Measurements from ENCODE around the gene BPIFB6. TPM values are rescaled to one million over a fixed set of nuclear protein-coding genes. Genes with fewer than 3 reads are reported as not detected.

Gene BPIFB6
- total and polyA plus RNA-seq, 2 of the 4 experiments (the other 2 are of a cell fraction) = not detected

DNA sequence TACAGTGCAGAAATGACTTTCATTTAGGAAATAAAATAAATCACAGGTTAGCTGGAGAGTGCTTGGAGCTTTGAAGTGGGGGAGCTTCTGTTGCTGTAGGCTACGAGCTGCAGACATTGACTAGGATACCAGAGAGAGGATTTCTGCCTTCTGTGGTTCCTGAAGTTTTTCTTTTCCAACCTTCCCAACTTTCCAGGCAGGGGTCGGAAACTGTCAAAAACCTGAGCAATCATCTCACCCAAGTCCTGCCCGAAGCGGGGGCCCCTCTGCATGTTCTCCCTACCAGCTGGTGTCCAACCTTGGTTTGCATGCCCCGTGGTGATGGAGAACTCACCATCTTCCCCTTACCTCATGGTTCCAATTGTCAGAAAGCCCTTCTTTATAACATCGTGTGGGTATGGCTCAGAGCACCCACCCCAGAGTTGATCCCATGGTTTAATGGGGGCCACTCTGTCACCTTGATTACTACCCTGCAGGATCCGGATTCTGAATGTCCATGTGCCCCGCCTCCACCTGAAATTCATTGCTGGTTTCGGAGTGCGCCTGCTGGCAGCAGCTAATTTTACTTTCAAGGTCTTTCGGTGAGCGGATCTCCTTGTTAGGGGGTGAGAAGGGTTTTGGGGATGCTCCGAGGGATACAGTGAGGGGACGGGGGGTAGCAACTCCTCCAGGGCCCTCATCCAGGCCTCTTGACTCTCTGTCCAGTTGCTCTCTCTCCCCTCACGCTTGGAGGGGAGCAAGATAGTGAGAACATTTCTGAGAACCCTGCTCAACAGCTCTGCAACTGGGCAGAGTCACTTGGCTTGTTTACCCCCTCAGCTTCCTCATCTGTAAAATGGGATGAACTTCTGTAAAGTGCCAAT, 18.9 kb upstream of the BPIFB6 start:
- no peak overlapping the region for H3K4me2 ChIP-seq (ENCODE audit: low read depth, low read length)
- no peak overlapping the region for H3K23ac ChIP-seq (ENCODE audit: low read depth, low read length)
- no peak overlapping the region for H3K27ac ChIP-seq (ENCODE audit: insufficient read depth, low read length)
- H3K79me1 ChIP-seq (ENCODE audit: low read depth in 1 of 2, low read length in 2 of 2) = no peaks in the 10 kb centered on the region
- ChIA-PET POLR2A (ENCODE audit: unreplicated experiment) (no interaction called here), CTCF (no interaction called here)
- H3K4ac ChIP-seq (ENCODE audit: low read depth, low read length) = no peak overlapping the region
- no peak overlapping the region for H3K18ac ChIP-seq (ENCODE audit: low read depth, low read length)
- TF ChIP-seq, protein P1, sequence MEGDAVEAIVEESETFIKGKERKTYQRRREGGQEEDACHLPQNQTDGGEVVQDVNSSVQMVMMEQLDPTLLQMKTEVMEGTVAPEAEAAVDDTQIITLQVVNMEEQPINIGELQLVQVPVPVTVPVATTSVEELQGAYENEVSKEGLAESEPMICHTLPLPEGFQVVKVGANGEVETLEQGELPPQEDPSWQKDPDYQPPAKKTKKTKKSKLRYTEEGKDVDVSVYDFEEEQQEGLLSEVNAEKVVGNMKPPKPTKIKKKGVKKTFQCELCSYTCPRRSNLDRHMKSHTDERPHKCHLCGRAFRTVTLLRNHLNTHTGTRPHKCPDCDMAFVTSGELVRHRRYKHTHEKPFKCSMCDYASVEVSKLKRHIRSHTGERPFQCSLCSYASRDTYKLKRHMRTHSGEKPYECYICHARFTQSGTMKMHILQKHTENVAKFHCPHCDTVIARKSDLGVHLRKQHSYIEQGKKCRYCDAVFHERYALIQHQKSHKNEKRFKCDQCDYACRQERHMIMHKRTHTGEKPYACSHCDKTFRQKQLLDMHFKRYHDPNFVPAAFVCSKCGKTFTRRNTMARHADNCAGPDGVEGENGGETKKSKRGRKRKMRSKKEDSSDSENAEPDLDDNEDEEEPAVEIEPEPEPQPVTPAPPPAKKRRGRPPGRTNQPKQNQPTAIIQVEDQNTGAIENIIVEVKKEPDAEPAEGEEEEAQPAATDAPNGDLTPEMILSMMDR (conservative IDR thresholded peaks at IDR 0.05; ENCODE audit: low read depth, low read length) = no peak
- TF ChIP-seq, protein P2, sequence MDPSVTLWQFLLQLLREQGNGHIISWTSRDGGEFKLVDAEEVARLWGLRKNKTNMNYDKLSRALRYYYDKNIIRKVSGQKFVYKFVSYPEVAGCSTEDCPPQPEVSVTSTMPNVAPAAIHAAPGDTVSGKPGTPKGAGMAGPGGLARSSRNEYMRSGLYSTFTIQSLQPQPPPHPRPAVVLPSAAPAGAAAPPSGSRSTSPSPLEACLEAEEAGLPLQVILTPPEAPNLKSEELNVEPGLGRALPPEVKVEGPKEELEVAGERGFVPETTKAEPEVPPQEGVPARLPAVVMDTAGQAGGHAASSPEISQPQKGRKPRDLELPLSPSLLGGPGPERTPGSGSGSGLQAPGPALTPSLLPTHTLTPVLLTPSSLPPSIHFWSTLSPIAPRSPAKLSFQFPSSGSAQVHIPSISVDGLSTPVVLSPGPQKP (IDR thresholded peaks at IDR 0.05; ENCODE audit: borderline replicate concordance, low read depth, low read length) = no peak
- TF ChIP-seq MXI1 (IDR thresholded peaks at IDR 0.05; ENCODE audit: borderline replicate concordance, low read depth, low read length) (no peak), FOS (IDR thresholded peaks at IDR 0.05; ENCODE audit: low read depth, low read length) (no peak), SMC3 (IDR thresholded peaks at IDR 0.05; ENCODE audit: low read depth, low read length) (no peak), RAD21 (IDR thresholded peaks at IDR 0.05; ENCODE audit: low read length) (no peak), CHD1 (IDR thresholded peaks at IDR 0.05; ENCODE audit: low read depth, low read length) (no peak), MAFK (IDR thresholded peaks at IDR 0.05; ENCODE audit: low read depth, low read length) (no peak), POLR2A (IDR thresholded peaks at IDR 0.05; ENCODE audit: low read depth, low read length) (no peak), NFE2L2 (IDR thresholded peaks at IDR 0.05; ENCODE audit: low read depth, low read length) (no peak), MAZ (IDR thresholded peaks at IDR 0.05; ENCODE audit: borderline replicate concordance, low read depth, low read length) (no peak), CEBPB (IDR thresholded peaks at IDR 0.05; ENCODE audit: low read depth, low read length) (no peak), RCOR1 (IDR thresholded peaks at IDR 0.05; ENCODE audit: insufficient replicate concordance, low read length) (no peak), BHLHE40 (IDR thresholded peaks at IDR 0.05; ENCODE audit: low read depth, low read length) (no peak), RFX5 (IDR thresholded peaks at IDR 0.05; ENCODE audit: low read depth, low read length) (no peak)
- no peak overlapping the region for H3K14ac ChIP-seq (replicated peaks; ENCODE audit: low read depth, low read length)
- no peak overlapping the region for H4K91ac ChIP-seq (ENCODE audit: insufficient read depth, low read depth, low read length)
- BruUV-seq (replicated peaks) = no TSS peak
- no peak overlapping the region for H2AFZ ChIP-seq (replicated peaks; ENCODE audit: low read length, poor library complexity)
- dilution Hi-C loops (cut with HindIII; ENCODE audit: low sequenced_read_pairs, unreplicated experiment) (no loop called here), intact Hi-C loops (cut with micrococcal nuclease) (no loop called here), in situ Hi-C loops (cut with MboI; ENCODE audit: low sequenced_read_pairs) (no loop called here)
- H3K4me3 ChIP-seq (ENCODE audit: insufficient read depth, low read depth, low read length) = no peak overlapping the region
- H4K20me1 ChIP-seq (ENCODE audit: insufficient read depth, low read length) = no peaks in the 10 kb centered on the region; the same call in 1 of the 2 replicates
- ATAC-seq (ENCODE audit: low read depth) (no peak), DNase-seq (no peak)
- H3K9ac ChIP-seq (ENCODE audit: low read depth, low read length) = no peak overlapping the region
- no peak overlapping the region for H2BK120ac ChIP-seq (ENCODE audit: low read depth, low read length)
- H2AK9ac ChIP-seq (replicated peaks; ENCODE audit: low read depth, low read length, poor library complexity) = no peak overlapping the region
- H3K27me3 ChIP-seq (ENCODE audit: control insufficient read depth, insufficient read depth, low read length) = peaks cover 17% of the 10 kb centered on the region
- no peaks in the 10 kb centered on the region for H3K9me1 ChIP-seq (ENCODE audit: insufficient read depth, low read length)
- no peaks in the 10 kb centered on the region for H3K4me1 ChIP-seq (ENCODE audit: control insufficient read depth, insufficient read depth, low read length)
- H3K36me3 ChIP-seq (ENCODE audit: control insufficient read depth, insufficient read depth, low read length) = no peaks in the 10 kb centered on the region
- no peak overlapping the region for H4K5ac ChIP-seq (ENCODE audit: low read depth, low read length)
- no peak overlapping the region for H2BK15ac ChIP-seq (ENCODE audit: low read depth, low read length)
- H2BK5ac ChIP-seq (ENCODE audit: low read depth, low read length, poor library complexity, severe bottlenecking) = no peak overlapping the region
- no peak overlapping the region for H4K8ac ChIP-seq (ENCODE audit: low read depth in 2 of 2, low read length in 2 of 2)
- 33% methylated on average over 1 of the region's 15 CpGs; no CpG with 5 or more reads in 1 of the 2 experiments for WGBS, 2 experiments (ENCODE audit: extremely low coverage in 2 of 2, insufficient read length in 1 of 2)
- no peaks in the 10 kb centered on the region for H3K9me3 ChIP-seq (ENCODE audit: control insufficient read depth, insufficient read depth, low read length)
- H3K56ac ChIP-seq (ENCODE audit: extremely low read depth, insufficient read depth, low read length) = no peak overlapping the region
- H2BK20ac ChIP-seq (ENCODE audit: low read depth, low read length) = no peak overlapping the region
- no peak overlapping the region for H2AK5ac ChIP-seq (ENCODE audit: low read depth, low read length)

Measured in IMR-90 (cell line).